ENCODE results near the gene ALG9. TPM values are rescaled to one million over a fixed set of nuclear protein-coding genes. Genes with fewer than 3 reads are reported as not detected.

The ALG9 gene
- total and polyA plus RNA-seq, 7 experiments from 2014 or later = 14.1 to 30.2 (median 27.8) TPM

DNA sequence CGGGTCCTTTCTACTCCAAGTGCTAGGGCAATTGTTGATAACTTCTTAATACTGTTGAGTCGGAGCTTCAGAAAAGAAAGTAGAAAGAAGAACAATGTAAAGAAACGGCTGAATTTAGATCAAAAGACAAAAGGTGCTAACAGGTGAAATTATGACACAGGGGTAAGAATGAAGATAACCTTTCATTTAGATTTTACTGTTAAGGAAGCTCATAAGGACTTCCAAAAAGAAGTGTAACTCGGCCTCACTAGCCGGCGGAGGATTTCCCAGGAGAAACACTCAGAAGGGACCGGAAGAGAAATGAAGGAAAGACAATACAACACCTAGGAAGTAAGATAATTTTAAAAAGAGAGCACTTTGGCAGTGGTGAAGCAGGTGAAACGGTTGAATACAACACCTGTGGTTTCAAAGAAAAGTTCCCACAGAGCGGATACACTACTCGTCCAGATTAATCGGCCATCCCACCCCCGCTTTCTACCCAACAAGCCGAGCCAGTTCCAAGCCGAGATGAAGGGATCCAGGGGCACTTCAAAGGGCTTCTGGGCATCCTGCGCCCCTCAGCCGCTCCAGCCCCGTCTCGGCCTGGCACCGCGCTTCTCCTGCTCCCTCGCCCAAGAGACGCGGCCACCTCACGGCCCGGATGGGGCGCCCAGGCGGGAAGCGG, 105.9 kb downstream of the ALG9 start:
- Histone ChIP-seq H3K4me1 (ENCODE audit: control insufficient read depth in 2 of 2, insufficient read depth in 2 of 2, low read length in 2 of 2) (peaks cover 7% of the 10 kb centered on the region in 2 donors), H3K27ac (ENCODE audit: low read depth, low read length) (peak overlapping the region; percentile 86), H3K9me3 (ENCODE audit: control insufficient read depth in 2 of 3, low read length in 3 of 3) (no peaks in the 10 kb centered on the region), H3K36me3 (ENCODE audit: control insufficient read depth in 2 of 3, insufficient read depth in 3 of 3, low read length in 3 of 3) (peaks cover 0 to 32% (median 0%) of the 10 kb centered on the region in 3 experiments), H3K4me3 (ENCODE audit: low read length) (peak overlapping the region; percentile 95), H3K27me3 (ENCODE audit: control insufficient read depth in 2 of 2, insufficient read depth in 2 of 2, low read length in 2 of 2) (no peaks in the 10 kb centered on the region)
- H3K27me3 Mint-ChIP-seq = no peaks in the 10 kb centered on the region
- ChIA-PET CTCF (interaction anchor here (4.0 kb wide), 1 partner anchor 12 kb away, joined by 31 read pairs; no protein-coding TSS in a partner anchor), POLR2A (interaction anchor here (0.5 to 1.4 kb wide), 8 partner anchors 10 to 321 kb away, joined by 3 to 6 read pairs (median 4); partner anchors contain the start of genes SDHD and TIMM8B)
- H3K27ac Mint-ChIP-seq = peak overlapping the region; percentile 83 to 99 (median 95)
- DNase-seq (peak in 4 of 9 donors; percentile 7 to 13 (median 8)), ATAC-seq (peak; percentile 46)
- peaks cover 9 to 27% (median 19%) of the 10 kb centered on the region in 5 donors for H3K36me3 Mint-ChIP-seq
- peak overlapping the region; percentile 94 to 100 (median 98) for H3K4me3 Mint-ChIP-seq
- intact Hi-C loops (cut with micrococcal nuclease) = loop anchor here (2.0 to 10.0 kb wide), 7 partner anchors 77 to 1333 kb away; partner anchors contain the start of genes ALG9 (in 1 of the 2), DIXDC1 (in 1 of the 2), POU2AF1 (in 1 of the 2) and SDHD (in 1 of the 2)
- peaks cover 25 to 50% (median 39%) of the 10 kb centered on the region in 7 donors for H3K4me1 Mint-ChIP-seq
- H3K9me3 Mint-ChIP-seq = peaks cover 0 to 3% (median 0%) of the 10 kb centered on the region in 11 donors

DNA sequence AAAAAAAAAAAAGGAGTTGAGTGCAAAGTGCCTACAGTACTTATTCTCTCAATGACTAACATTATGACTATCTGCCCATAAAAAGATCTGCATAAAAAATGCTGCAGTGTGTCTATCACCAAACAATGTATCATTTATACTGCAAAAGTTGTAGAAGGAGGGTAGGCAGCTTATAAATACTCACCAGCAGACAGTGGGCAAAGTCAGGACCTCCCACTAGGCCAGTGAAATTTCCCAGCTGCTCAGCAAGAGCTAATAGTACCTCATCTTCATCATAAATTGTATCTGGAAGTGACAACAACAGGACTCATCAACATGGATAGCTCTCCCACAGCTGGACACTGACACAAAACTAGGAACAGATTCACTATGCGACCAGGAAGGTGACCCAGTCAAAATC, 106.8 kb downstream of the ALG9 start:
- peak overlapping the region; percentile 94 to 100 (median 98) for H3K4me3 Mint-ChIP-seq
- Histone ChIP-seq H3K4me3 (ENCODE audit: low read length) (peak overlapping the region; percentile 95), H3K4me1 (ENCODE audit: control insufficient read depth in 2 of 2, insufficient read depth in 2 of 2, low read length in 2 of 2) (peaks cover 7% of the 10 kb centered on the region in 2 donors), H3K27ac (ENCODE audit: low read depth, low read length) (no peak overlapping the region), H3K27me3 (ENCODE audit: control insufficient read depth in 2 of 2, insufficient read depth in 2 of 2, low read length in 2 of 2) (no peaks in the 10 kb centered on the region), H3K36me3 (ENCODE audit: control insufficient read depth in 2 of 3, insufficient read depth in 3 of 3, low read length in 3 of 3) (peaks cover 0 to 40% (median 3%) of the 10 kb centered on the region in 3 experiments), H3K9me3 (ENCODE audit: control insufficient read depth in 2 of 3, low read length in 3 of 3) (no peaks in the 10 kb centered on the region)
- CTCF ChIA-PET = interaction anchor here (1.7 to 4.0 kb wide), 2 partner anchors 13 to 178 kb away, joined by 6 to 31 read pairs; no protein-coding TSS in a partner anchor
- intact Hi-C loops (cut with micrococcal nuclease) = loop anchor here (2.0 to 10.0 kb wide), 7 partner anchors 78 to 1332 kb away; partner anchors contain the start of genes ALG9 (in 1 of the 2), DIXDC1 (in 1 of the 2), POU2AF1 (in 1 of the 2) and SDHD (in 1 of the 2)
- POLR2A ChIA-PET = interaction anchor here (0.5 to 1.1 kb wide), 4 partner anchors 105 to 322 kb away, joined by 3 to 4 read pairs (median 4); partner anchors contain the start of genes SDHD and TIMM8B
- H3K9me3 Mint-ChIP-seq = peaks cover 0 to 3% (median 0%) of the 10 kb centered on the region in 11 donors
- no peaks in the 10 kb centered on the region for H3K27me3 Mint-ChIP-seq
- H3K4me1 Mint-ChIP-seq = peaks cover 25 to 50% (median 41%) of the 10 kb centered on the region in 7 donors
- peaks cover 9 to 30% (median 24%) of the 10 kb centered on the region in 5 donors for H3K36me3 Mint-ChIP-seq
- ATAC-seq = no peak
- peak overlapping the region in 4 of 9 donors; percentile 1 to 83 (median 43) for H3K27ac Mint-ChIP-seq
- DNase-seq = no peak

GRCh38 chr11:111762981-111763643, 108.3 kb downstream of the ALG9 start:
- Mint-ChIP-seq H3K36me3 (peaks cover 9 to 41% (median 31%) of the 10 kb centered on the region in 5 donors), H3K4me1 (peaks cover 25 to 50% (median 41%) of the 10 kb centered on the region in 7 donors), H3K9me3 (peaks cover 0 to 3% (median 0%) of the 10 kb centered on the region in 11 donors), H3K27ac (peak overlapping the region in 3 of 9 donors; percentile 0 to 11 (median 1)), H3K4me3 (peak overlapping the region in 3 of 10 donors; percentile 3 to 23 (median 5)), H3K27me3 (no peaks in the 10 kb centered on the region)
- H3K36me3 ChIP-seq (ENCODE audit: control insufficient read depth in 2 of 3, insufficient read depth in 3 of 3, low read length in 3 of 3) = peaks cover 0 to 54% (median 5%) of the 10 kb centered on the region in 3 experiments
- ChIA-PET POLR2A (no interaction called here), CTCF (interaction anchor here (0.8 to 1.7 kb wide), 3 partner anchors 10 to 176 kb away, joined by 3 to 8 read pairs (median 6); no protein-coding TSS in a partner anchor)
- peaks cover 7% of the 10 kb centered on the region in 2 donors for H3K4me1 ChIP-seq (ENCODE audit: control insufficient read depth in 2 of 2, insufficient read depth in 2 of 2, low read length in 2 of 2)
- no peak for ATAC-seq
- no peak overlapping the region for H3K4me3 ChIP-seq (ENCODE audit: low read length)
- no peaks in the 10 kb centered on the region for H3K27me3 ChIP-seq (ENCODE audit: control insufficient read depth in 2 of 2, insufficient read depth in 2 of 2, low read length in 2 of 2)
- intact Hi-C loops (cut with micrococcal nuclease) = loop anchor here (10.0 kb wide), 2 partner anchors 322 to 388 kb away; partner anchors contain the start of genes POU2AF1 (in 1 of the 2), SDHD (in 1 of the 2) and TIMM8B (in 1 of the 2)
- no peaks in the 10 kb centered on the region for H3K9me3 ChIP-seq (ENCODE audit: control insufficient read depth in 2 of 3, low read length in 3 of 3)
- no peak for DNase-seq
- no peak overlapping the region for H3K27ac ChIP-seq (ENCODE audit: low read depth, low read length)

DNA sequence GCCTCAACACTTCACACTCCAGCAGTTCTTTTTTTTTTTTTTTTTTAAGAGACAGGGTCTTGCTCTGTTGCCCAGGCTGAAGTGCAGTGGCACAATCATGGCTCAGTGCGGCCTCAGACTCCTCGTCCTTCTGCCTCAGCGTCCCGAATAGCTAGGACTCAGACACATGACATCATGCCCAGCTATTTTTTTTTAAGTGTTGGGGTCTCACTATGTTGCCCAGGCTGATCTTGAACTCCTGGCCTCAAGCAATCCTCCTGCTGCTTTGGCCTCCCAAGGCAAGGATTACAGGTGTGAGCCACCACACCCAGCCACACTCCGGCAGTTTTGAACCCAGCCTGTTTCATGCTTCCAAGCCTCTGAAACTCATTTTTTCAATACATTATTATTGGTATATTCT, 108.9 kb downstream of the ALG9 start:
- Mint-ChIP-seq H3K27ac (peak overlapping the region in 2 of 9 donors; percentile 1 to 11), H3K9me3 (peaks cover 0 to 3% (median 0%) of the 10 kb centered on the region in 11 donors), H3K4me1 (peaks cover 31 to 50% (median 43%) of the 10 kb centered on the region in 7 donors), H3K27me3 (no peaks in the 10 kb centered on the region), H3K4me3 (no peak overlapping the region), H3K36me3 (peaks cover 14 to 47% (median 36%) of the 10 kb centered on the region in 5 donors)
- ChIA-PET CTCF (interaction anchor here (1.4 kb wide), 1 partner anchor 26 kb away, joined by 4 read pairs; no protein-coding TSS in a partner anchor), POLR2A (interaction anchor here (0.6 kb wide), 1 partner anchor 11 kb away, joined by 4 read pairs; no protein-coding TSS in a partner anchor)
- peaks cover 7% of the 10 kb centered on the region in 2 donors for H3K4me1 ChIP-seq (ENCODE audit: control insufficient read depth in 2 of 2, insufficient read depth in 2 of 2, low read length in 2 of 2)
- H3K27ac ChIP-seq (ENCODE audit: low read depth, low read length) = no peak overlapping the region
- peaks cover 0 to 59% (median 5%) of the 10 kb centered on the region in 3 experiments for H3K36me3 ChIP-seq (ENCODE audit: control insufficient read depth in 2 of 3, insufficient read depth in 3 of 3, low read length in 3 of 3)
- H3K4me3 ChIP-seq (ENCODE audit: low read length) = no peak overlapping the region
- ATAC-seq = no peak
- H3K9me3 ChIP-seq (ENCODE audit: control insufficient read depth in 2 of 3, low read length in 3 of 3) = no peaks in the 10 kb centered on the region
- intact Hi-C loops (cut with micrococcal nuclease) = loop anchor here (10.0 kb wide), 2 partner anchors 322 to 388 kb away; partner anchors contain the start of genes POU2AF1 (in 1 of the 2), SDHD (in 1 of the 2) and TIMM8B (in 1 of the 2)
- H3K27me3 ChIP-seq (ENCODE audit: control insufficient read depth in 2 of 2, insufficient read depth in 2 of 2, low read length in 2 of 2) = no peaks in the 10 kb centered on the region
- no peak for DNase-seq

- DNase-seq (no peak), ATAC-seq (no peak)
- no peaks in the 10 kb centered on the region for H3K27me3 Mint-ChIP-seq
- H3K9me3 Mint-ChIP-seq = peaks cover 0 to 2% (median 0%) of the 10 kb centered on the region in 11 donors
- H3K4me3 ChIP-seq (ENCODE audit: low read length) = no peak overlapping the region
- H3K36me3 ChIP-seq (ENCODE audit: control insufficient read depth in 2 of 3, insufficient read depth in 3 of 3, low read length in 3 of 3) = peaks cover 0 to 64% (median 5%) of the 10 kb centered on the region in 3 experiments
- H3K27me3 ChIP-seq (ENCODE audit: control insufficient read depth in 2 of 2, insufficient read depth in 2 of 2, low read length in 2 of 2) = no peaks in the 10 kb centered on the region
- peaks cover 14 to 53% (median 40%) of the 10 kb centered on the region in 5 donors for H3K36me3 Mint-ChIP-seq
- ChIA-PET POLR2A (no interaction called here), CTCF (interaction anchor here (1.4 kb wide), 1 partner anchor 25 kb away, joined by 4 read pairs; no protein-coding TSS in a partner anchor)
- H3K27ac Mint-ChIP-seq = no peak overlapping the region
- intact Hi-C loops (cut with micrococcal nuclease) = loop anchor here (10.0 kb wide), 2 partner anchors 324 to 386 kb away; partner anchors contain the start of genes POU2AF1 (in 1 of the 2), SDHD (in 1 of the 2) and TIMM8B (in 1 of the 2)
- H3K4me1 Mint-ChIP-seq = peaks cover 24 to 41% (median 36%) of the 10 kb centered on the region in 7 donors
- H3K9me3 ChIP-seq (ENCODE audit: control insufficient read depth in 2 of 3, low read length in 3 of 3) = no peaks in the 10 kb centered on the region
- H3K4me3 Mint-ChIP-seq = no peak overlapping the region
- no peak overlapping the region for H3K27ac ChIP-seq (ENCODE audit: low read depth, low read length)
- peaks cover 0 to 7% of the 10 kb centered on the region in 2 donors for H3K4me1 ChIP-seq (ENCODE audit: control insufficient read depth in 2 of 2, insufficient read depth in 2 of 2, low read length in 2 of 2)
Observed at GRCh38 chr11:111761036-111761435, 110.3 kb downstream of the ALG9 start.

Data from naive thymus-derived CD4-positive, alpha-beta T cell (primary cell).